Psoas muscle (tissue), 7 donors: ENCODE data around the gene CYP4A11. TPM values are rescaled to one million over a fixed set of nuclear protein-coding genes. Genes with fewer than 3 reads are reported as not detected.

ENCODE experiments used
- polyA plus RNA-seq, 3 donors: library from polyadenylated mRNA; stranded (reverse); fragments of 200-250 nt; gene quantifications; one replicate each; pipeline ENCODE4 v1.2.3, GENCODE V29; 2013
- total RNA-seq, 4 donors: library from RNA; stranded (reverse); fragmentation: NEBNext Ultra II Directional in 2 of 4; extraction: Animal tissue kit (Norgen Biotek cat#: 25700) in 2 of 4; gene quantifications; one replicate each; pipeline versions ENCODE4 v1.2.1 to v1.2.4, GENCODE V29; 2021 to 2023
- donor health status: healthy with polysubstance abuse.
- donor health status: DM: no; HTN: no; CAD: no; lungs with moderate emphysema.
- donor health status: Bipolar disorder and iron deficiency.
- donor health status: healthy.
- donor health status: DM: no; HTN: no; CAD: no.
- donor health status: DM: no; HTN: no; CAD: no.
- donor health status: DM: yes; HTN: yes; CAD: no.

The CYP4A11 gene
- total and polyA plus RNA-seq, 7 donors, result 0.01 TPM; not detected in 6

Other genes with a start within 250 kb of the CYP4A11 start
- 10 to 100 TPM; 48.4 to 63.3 (median 52.9) TPM for gene EFCAB14, start 222.4 kb downstream of the CYP4A11 start, total RNA-seq
- 10 to 100 TPM; 21.1 to 62.5 (median 24.6) TPM for gene EFCAB14, start 222.4 kb downstream of the CYP4A11 start, polyA plus RNA-seq
- 10 to 100 TPM in 2 of 4 donors, 1 to 10 TPM in 1, under 1 TPM in 1; 0.15 to 37.4 (median 15.5) TPM for gene CYP4B1, start 142.4 kb downstream of the CYP4A11 start, total RNA-seq
- gene CYP4B1, start 142.4 kb downstream of the CYP4A11 start, polyA plus RNA-seq, result 10 to 100 TPM; 20.3 to 34.5 (median 30.2) TPM
- 1 to 10 TPM in 3 of 4 donors, under 1 TPM in 1; 0.54 to 2.3 (median 1.4) TPM for gene CYP4X1, start 82.2 kb upstream of the CYP4A11 start, total RNA-seq
- 1 to 10 TPM in 1 of 3 donors, under 1 TPM in 2; 0.78 to 1.3 (median 0.79) TPM for gene CYP4X1, start 82.2 kb upstream of the CYP4A11 start, polyA plus RNA-seq
- gene CYP4Z1, start 125.8 kb upstream of the CYP4A11 start, total RNA-seq, result 1 to 10 TPM in 1 of 4 donors, under 1 TPM in 3; 0.22 to 1.3 (median 0.39) TPM
- gene CYP4Z1, start 125.8 kb upstream of the CYP4A11 start, polyA plus RNA-seq, result under 1 TPM; 0.09 to 0.29 (median 0.15) TPM
- gene CYP4A22, start 196.0 kb upstream of the CYP4A11 start, total RNA-seq, result not detected
- under 1 TPM in 2 of 3 donors, not detected in 1; 0.03 to 0.04 TPM for gene CYP4A22, start 196.0 kb upstream of the CYP4A11 start, polyA plus RNA-seq
- gene PDZK1IP1, start 248.6 kb upstream of the CYP4A11 start, total RNA-seq, result under 1 TPM in 3 of 4 donors, not detected in 1; 0.25 to 0.81 (median 0.52) TPM
- gene PDZK1IP1, start 248.6 kb upstream of the CYP4A11 start, polyA plus RNA-seq, result 1 to 10 TPM in 1 of 3 donors, under 1 TPM in 2; 0.11 to 1.4 (median 0.26) TPM